HepG2 (cell line): Measurements from ENCODE around the gene DMGDH.

Source experiments
- CHD4 ChIP-seq: fragments of 200-600 bp; sonication (generic); IDR thresholded peaks from 2 replicates; pipeline ENCODE4 v1.7.0; 2017; ENCODE audit warnings: mild to moderate bottlenecking, low read length, borderline replicate concordance
- CTCF ChIP-seq: sonication (generic); formaldehyde crosslinking; IDR thresholded peaks from 2 replicates; pipeline ENCODE4 v1.5.0; 2020; ENCODE audit warnings: mild to moderate bottlenecking, missing genetic modification reagents, moderate library complexity
- E2F5 ChIP-seq: sonication (generic); formaldehyde crosslinking; conservative IDR thresholded peaks from 2 replicates; pipeline ENCODE4 v1.4.0; 2020; ENCODE audit warnings: missing genetic modification reagents
- ETS1 ChIP-seq: sonication (generic); formaldehyde crosslinking; IDR thresholded peaks from 2 replicates; pipeline ENCODE4 v1.4.0; 2020; ENCODE audit warnings: missing genetic modification reagents
- FOSL2 ChIP-seq: sonication (generic); formaldehyde crosslinking; IDR thresholded peaks from 2 replicates; pipeline ENCODE4 v1.4.0; 2020; ENCODE audit warnings: missing genetic modification reagents
- HOXA7 ChIP-seq: sonication (generic); formaldehyde crosslinking; IDR thresholded peaks from 2 replicates; pipeline ENCODE4 v1.8.1; 2022; ENCODE audit warnings: mild to moderate bottlenecking, missing genetic modification reagents, moderate library complexity
- PRPF4 ChIP-seq: fragments of 200-400 bp; formaldehyde crosslinking; IDR thresholded peaks from 2 replicates; pipeline ENCODE4 v1.6.1; 2016; ENCODE audit warnings: low read length, low read depth; ENCODE audit not compliant: poor library complexity, severe bottlenecking
- RFX1 ChIP-seq: fragments of 450-650 bp; IDR thresholded peaks from 2 replicates; pipeline ENCODE4 v1.6.1; 2017
- ZFX ChIP-seq: sonication (generic); formaldehyde crosslinking; IDR thresholded peaks from 2 replicates; pipeline ENCODE4 v1.4.0; 2020; ENCODE audit warnings: mild to moderate bottlenecking, low read depth, missing genetic modification reagents, moderate library complexity
- ZNF274 ChIP-seq: sonication (generic); formaldehyde crosslinking; IDR thresholded peaks from 2 replicates; pipeline ENCODE4 v1.5.1; 2020; ENCODE audit warnings: mild to moderate bottlenecking, missing genetic modification reagents

DNA sequence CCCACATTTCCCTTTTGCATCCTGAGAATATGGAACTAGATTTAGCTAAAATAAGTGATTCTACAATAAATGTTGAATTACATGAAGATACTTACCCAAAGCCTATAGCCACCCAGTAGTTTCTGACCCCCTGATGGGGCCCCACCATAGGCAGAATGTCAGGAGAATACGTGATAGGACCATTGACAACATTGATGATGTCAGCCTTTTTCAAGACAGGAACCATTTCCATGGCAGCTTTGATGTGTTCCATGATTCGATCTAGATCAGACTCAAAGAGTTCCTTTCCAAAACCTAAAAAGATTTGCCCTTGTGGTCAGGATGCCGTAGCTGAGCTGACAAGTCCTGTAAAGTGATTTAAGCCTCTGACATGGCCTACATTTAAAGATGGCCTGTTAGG, 27.3 kb downstream of the DMGDH start:
- TF ChIP-seq HOXA7 (CRISPR knock-in tag) = no peak
- no peak for TF ChIP-seq E2F5
- TF ChIP-seq CTCF (CRISPR knock-in tag) = no peak
- no peak for TF ChIP-seq FOSL2
- no peak for TF ChIP-seq RFX1
- no peak for TF ChIP-seq ZNF274 (CRISPR knock-in tag)
- TF ChIP-seq PRPF4 = no peak
- no peak for TF ChIP-seq CHD4
- no peak for TF ChIP-seq ETS1 (CRISPR knock-in tag)
- TF ChIP-seq ZFX (CRISPR knock-in tag) = no peak
